GM21737 (cell line): ENCODE results near the gene KCTD5.

Experiments used
- ATAC-seq: cut with Tn5 transposase; IDR thresholded peaks from one replicate; pipeline ENCODE4 v1.9.1; 2021; ENCODE audit warnings: mild to moderate bottlenecking, moderate library complexity; ENCODE audit not compliant: unreplicated experiment

KCTD5 gene

DNA sequence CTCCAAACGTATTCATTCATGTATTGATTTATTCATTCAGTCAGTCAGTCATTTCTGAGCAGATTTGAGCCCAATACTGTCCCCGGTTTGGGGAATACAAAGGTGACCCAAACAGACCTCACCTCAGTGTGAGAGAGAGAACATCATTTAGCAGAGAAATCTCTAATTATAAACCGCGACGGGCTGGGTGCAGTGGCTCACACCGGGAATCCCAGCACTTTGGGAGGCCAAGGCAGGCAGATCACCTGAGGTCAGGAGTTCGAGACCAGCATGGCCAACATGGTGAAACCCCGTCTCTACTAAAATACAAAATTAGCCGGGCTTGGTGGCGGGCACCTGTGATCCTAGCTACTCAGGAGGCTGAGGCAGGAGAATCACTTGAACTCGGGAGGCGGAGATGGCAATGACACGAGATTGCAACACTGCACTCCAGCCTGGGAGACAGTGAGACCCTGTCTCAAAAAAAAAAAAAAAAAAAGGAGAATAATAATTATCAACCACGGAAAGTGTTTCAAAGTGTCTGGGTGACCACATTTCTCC, 39.4 kb downstream of the KCTD5 start:
- peak; percentile 7 for ATAC-seq

- ATAC-seq: no peak
Measured at GRCh38 chr16:2724088-2724676, 41.9 kb downstream of the KCTD5 start.

GRCh38 chr16:2724816-2725348, 42.6 kb downstream of the KCTD5 start:
- ATAC-seq: no peak

DNA sequence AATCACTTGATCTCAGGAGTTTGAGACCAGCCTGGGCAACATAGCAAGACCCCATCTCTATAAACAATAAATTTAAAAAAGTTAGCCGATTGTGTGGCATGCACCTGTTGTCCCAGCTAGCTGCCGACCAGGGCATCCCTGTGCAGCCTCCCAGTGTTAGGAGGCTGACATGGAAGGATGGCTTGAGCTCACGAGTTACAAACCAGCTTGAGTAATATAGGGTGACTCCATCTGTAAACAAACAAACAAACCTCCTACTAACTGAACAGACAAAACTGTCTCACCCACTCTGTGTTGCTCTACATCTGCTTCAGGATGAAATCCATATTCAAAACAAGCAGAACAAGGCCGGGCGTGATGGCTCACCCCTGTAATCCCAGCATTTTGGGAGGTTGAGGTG, 44.6 kb downstream of the KCTD5 start:
- ATAC-seq: no peak

GRCh38 chr16:2728034-2728433, 45.7 kb downstream of the KCTD5 start:
- no peak for ATAC-seq

GRCh38 chr16:2734844-2735515, 52.7 kb downstream of the KCTD5 start:
- no peak for ATAC-seq

GRCh38 chr16:2736476-2737237, 54.3 kb downstream of the KCTD5 start:
- no peak for ATAC-seq

DNA sequence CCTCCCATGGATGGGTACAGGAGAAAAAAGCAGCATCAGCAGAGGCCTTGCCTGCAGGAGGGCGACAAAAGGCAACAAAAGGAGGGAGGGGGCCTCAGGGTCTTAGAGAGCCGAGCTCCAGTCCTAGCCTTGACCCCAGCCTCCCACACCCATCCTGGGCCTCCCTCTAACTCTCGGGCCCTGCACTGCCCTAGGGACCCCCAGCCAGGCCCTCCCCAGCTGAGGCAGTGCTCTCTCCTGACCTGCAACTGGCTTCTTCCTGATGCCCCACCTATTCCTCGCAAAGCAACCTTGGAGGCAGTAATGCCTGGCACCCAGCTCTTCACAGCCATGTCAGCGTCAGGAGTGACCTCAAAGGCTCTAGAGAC, 54.9 kb downstream of the KCTD5 start:
- ATAC-seq: no peak

GRCh38 chr16:2737895-2738418, 55.6 kb downstream of the KCTD5 start:
- ATAC-seq: no peak

GRCh38 chr16:2738615-2739014, 56.3 kb downstream of the KCTD5 start:
- no peak for ATAC-seq

DNA sequence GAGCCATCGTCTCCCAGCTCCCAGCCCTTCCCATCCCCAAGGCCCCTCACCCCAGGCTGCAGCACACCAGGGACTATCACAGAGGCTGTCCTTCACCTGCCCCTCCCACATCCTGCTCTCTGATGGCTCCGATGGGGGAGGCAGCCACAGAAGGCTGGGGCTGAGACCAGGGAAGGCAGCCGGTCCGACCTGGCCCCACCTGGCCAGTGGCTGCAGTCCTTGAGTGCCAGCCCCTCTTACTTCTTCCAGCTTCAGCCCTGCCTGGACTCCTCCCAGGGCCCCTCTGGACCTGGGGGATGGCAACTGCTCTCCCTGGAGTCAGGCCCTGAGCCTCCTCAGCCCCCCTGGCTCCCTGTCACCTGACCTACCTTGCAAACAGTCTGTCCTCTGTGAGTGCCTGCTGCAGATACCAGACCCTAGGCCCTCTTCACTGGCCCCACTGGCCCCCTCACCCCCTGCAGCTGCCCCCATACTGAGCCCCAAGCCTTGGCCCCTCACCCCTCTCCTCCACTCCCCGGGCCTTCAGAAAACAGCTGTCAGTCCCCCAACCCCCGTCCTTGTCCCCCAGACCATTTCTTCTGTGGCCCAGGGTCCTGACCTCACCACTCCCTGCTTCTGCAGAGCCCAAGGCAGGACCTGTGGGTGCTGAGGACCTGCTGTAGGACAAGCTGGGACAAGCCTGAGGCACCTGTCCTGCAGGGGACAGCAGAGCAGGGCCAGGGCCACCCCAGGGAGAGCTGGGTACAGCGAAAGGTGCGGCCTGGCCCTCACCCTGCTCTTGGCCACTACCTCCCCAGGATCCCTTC, 57.5 kb downstream of the KCTD5 start:
- no peak for ATAC-seq

GRCh38 chr16:2740476-2740875, 58.2 kb downstream of the KCTD5 start:
- ATAC-seq: no peak

- ATAC-seq: no peak
Measured at GRCh38 chr16:2741168-2741567, 58.8 kb downstream of the KCTD5 start.

GRCh38 chr16:2742323-2743006, 60.1 kb downstream of the KCTD5 start:
- ATAC-seq: no peak

DNA sequence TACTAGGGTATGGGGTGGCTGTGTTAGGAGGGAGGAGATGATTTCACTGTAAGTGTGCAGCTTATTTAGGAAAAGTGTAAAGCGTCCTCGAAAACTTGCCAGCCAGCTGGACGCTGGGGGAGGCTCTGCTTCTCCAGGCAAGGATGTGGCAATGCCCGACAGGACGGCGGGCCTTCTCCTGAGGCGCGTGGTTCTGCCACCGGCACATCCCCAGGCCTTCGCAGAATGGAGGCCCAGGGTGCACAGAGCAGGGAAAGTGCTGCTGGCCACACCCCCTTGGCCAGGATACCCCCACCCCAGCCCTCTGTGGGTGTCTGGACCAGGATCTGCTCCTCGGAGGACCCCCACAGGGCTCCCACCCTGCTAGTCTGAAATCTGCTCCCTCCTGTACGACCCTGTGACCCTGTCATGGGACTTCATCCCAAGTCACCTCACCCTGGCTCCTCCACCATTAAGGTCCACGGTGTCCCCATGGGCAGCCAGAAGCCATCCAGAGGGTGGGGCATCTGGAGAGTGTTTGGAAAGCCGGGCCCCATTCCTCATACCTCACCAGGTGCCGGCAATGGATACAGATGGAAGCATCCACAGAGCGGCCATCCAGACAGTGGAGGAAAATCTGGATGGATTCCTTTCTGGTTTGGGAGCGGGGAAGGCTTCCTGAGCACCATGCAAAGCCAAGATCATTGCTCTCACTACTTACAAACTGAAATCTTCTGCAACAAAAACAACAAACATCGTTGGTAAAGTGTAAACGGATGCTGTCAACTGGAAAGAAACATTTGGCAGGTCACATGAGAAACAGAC, 60.9 kb downstream of the KCTD5 start:
- no peak for ATAC-seq

DNA sequence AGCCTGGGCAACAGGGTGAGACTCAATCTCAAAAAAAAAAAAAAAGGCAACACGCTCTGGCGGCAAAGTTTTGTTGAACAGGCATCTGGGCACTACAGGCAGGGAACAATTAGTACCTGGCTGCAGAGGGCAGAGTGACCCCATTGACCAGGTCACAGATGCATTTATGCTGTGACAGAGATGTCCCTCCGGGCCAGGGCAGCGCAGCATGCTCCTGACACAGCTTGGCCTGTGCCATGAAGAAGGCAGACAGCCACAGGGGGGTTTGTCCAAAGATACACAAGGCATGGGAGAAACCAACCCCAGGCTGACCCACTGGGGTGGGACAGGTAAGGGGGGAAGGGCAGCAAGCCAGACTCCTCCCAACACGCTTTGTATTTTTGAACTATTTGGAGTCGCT, 62.4 kb downstream of the KCTD5 start:
- ATAC-seq: no peak

DNA sequence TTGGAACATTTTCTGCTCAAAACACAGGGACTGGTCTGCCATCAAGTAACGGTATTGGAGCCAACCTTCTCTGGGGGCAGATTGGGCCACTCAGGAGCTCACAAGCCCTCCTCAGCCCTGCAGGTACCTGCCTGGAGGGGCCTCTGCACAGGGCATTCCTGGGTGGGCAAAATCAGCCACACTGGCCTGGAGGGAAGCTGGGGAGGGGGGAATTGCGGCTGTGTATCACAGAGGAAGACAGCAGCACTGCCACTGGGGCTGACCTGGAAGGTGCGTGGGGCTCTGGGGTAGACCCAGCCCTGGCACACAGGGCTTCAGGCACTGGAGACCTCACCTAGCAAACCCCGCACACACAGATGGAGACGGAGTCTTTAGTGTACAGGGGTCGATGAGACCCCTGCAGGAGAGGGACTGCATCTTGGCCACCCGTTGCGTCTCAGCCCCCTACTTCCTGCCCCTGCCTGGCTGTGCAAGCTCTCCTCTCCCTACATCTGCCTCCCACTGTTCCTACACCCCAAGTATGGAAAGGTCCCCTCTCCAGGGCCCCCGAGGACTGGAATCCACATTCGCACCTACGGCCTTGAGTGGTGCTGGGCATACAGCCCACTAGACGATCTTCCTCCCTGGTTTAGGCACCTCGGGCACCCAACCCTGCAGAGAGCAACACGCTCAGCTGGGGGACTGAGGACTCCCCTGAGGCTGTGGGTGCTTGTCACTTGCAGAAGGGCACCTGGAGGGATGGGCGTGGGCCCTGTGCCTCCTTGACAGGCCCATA, 63.0 kb downstream of the KCTD5 start:
- ATAC-seq: no peak

DNA sequence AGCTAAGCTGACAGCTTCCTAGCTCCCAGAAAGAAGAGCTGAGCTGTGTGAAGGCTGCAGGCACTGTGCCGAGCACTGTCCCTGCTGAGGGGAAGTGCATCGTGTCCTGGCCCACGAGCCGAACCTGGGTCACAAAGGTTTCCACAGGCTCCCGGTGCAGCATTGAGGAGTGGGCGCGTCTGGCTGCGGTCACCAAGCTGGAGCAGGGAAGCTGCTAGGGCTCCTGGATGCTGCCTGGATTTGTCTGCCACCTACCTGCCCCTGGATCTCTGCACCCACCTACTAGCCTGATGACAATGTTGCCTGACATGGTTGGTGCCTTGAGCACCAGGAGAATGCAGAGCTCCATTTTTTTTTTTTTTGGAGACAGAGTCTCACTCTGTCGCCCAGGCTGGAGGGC, 63.6 kb downstream of the KCTD5 start:
- no peak for ATAC-seq
